Measurements from ENCODE around the gene CXCR5.
A peak's percentile ranks its signal among the peaks of the same experiment; 100 is the strongest.

CXCR5 gene

GRCh38 chr11:118914178-118914918 is 30.7 kb downstream of the CXCR5 start:
- peak in 1 of 2 experiments; percentile 52 for DNase-seq

GRCh38 chr11:118914987-118915386 is 31.3 kb downstream of the CXCR5 start:
- DNase-seq, result no peak

- DNase-seq, result no peak
These were observed 31.7 kb downstream of the CXCR5 start for GRCh38 chr11:118915396-118915795.

GRCh38 chr11:118915941-118916841 is 32.5 kb downstream of the CXCR5 start:
- no peak for DNase-seq

- no peak for DNase-seq
These were observed 33.2 kb downstream of the CXCR5 start for GRCh38 chr11:118916842-118917388.

- no peak for DNase-seq
These were observed 33.9 kb downstream of the CXCR5 start for GRCh38 chr11:118917481-118918127.

GRCh38 chr11:118918128-118918685 is 34.5 kb downstream of the CXCR5 start:
- DNase-seq, result no peak

GRCh38 chr11:118918686-118919280 is 35.1 kb downstream of the CXCR5 start:
- no peak for DNase-seq

GRCh38 chr11:118921121-118921928 is 37.6 kb downstream of the CXCR5 start:
- no peak for DNase-seq

GRCh38 chr11:118921929-118922744 is 38.4 kb downstream of the CXCR5 start:
- no peak for DNase-seq

GRCh38 chr11:118922745-118923627 is 39.3 kb downstream of the CXCR5 start:
- no peak for DNase-seq

- DNase-seq, result no peak
These were observed 40.3 kb downstream of the CXCR5 start for GRCh38 chr11:118923721-118924587.

GRCh38 chr11:118924591-118925585 is 41.2 kb downstream of the CXCR5 start:
- DNase-seq, result no peak

- no peak for DNase-seq
These were observed 43.9 kb downstream of the CXCR5 start for GRCh38 chr11:118927554-118928100.

GRCh38 chr11:118928101-118928869 is 44.6 kb downstream of the CXCR5 start:
- DNase-seq, result peak; percentile 92 to 94

Measured in activated CD4-positive, alpha-beta T cell treated with anti-CD3 and anti-CD28 coated beads, Interleukin-2, amount 50 U/mL, for 4 hours (primary cell).